GM21529 (cell line): ENCODE results near the gene OR13J1.

Experiments
- ATAC-seq: cut with Tn5 transposase; IDR thresholded peaks from one replicate; pipeline ENCODE4 v1.9.1; 2021; ENCODE audit not compliant: unreplicated experiment

Gene OR13J1

GRCh38 chr9:35835216-35835632 is 35.0 kb downstream of the OR13J1 start:
- ATAC-seq = no peak

- ATAC-seq = no peak
Observed at GRCh38 chr9:35834260-35835215, 35.7 kb downstream of the OR13J1 start.

- ATAC-seq = no peak
Observed at GRCh38 chr9:35832814-35833213, 37.4 kb downstream of the OR13J1 start.

- ATAC-seq = no peak
Observed at GRCh38 chr9:35831040-35831439, 39.2 kb downstream of the OR13J1 start.

- ATAC-seq = no peak
Observed at GRCh38 chr9:35829764-35830096, 40.5 kb downstream of the OR13J1 start.

- peak; percentile 78 for ATAC-seq
Observed at GRCh38 chr9:35829084-35829763, 41.0 kb downstream of the OR13J1 start, which contains the start of gene TMEM8B. Gene TMEM8B, plus strand, starts transcription at chr9:35829228. Its CDS starts 220 bp downstream, at chr9:35829448.

GRCh38 chr9:35828716-35829083 is 41.5 kb downstream of the OR13J1 start, which contains the start of gene FAM221B:
Gene FAM221B, minus strand, starts transcription at chr9:35828732. Its CDS starts 2,571 bp downstream, at chr9:35826161.
- peak; percentile 1 for ATAC-seq

- no peak for ATAC-seq
Observed at GRCh38 chr9:35827486-35827885, 42.7 kb downstream of the OR13J1 start.

- ATAC-seq = peak; percentile 44
Observed at GRCh38 chr9:35826071-35826701, 44.0 kb downstream of the OR13J1 start.

- ATAC-seq = no peak
Observed at GRCh38 chr9:35822926-35823325, 47.3 kb downstream of the OR13J1 start.

GRCh38 chr9:35820076-35820475 is 50.1 kb downstream of the OR13J1 start:
- no peak for ATAC-seq
